Right atrium auricular region (tissue), 2 donors: ENCODE results near the gene CADPS. TPM values are rescaled to one million over a fixed set of nuclear protein-coding genes. Genes with fewer than 3 reads are reported as not detected.

Experiments
- DNase-seq: peaks from one replicate; pipeline ENCODE4 v3.0.0-alpha.2; 2019; ENCODE audit warnings: low spot score
- H3K27ac ChIP-seq, 2 donors: fragments of 200-600 bp; sonication (generic); 1 replicate in 1 of 2; 2 replicates in 1 of 2; pipeline ENCODE4 v1.5.1; 2016 to 2019
- H3K27me3 ChIP-seq, 2 donors: fragments of 200-600 bp; sonication (generic); one replicate each; pipeline versions ENCODE4 v1.5.1 to v1.6.0; 2017 to 2019
- H3K36me3 ChIP-seq: fragments of 200-600 bp; sonication (generic); one replicate; pipeline ENCODE4 v1.5.1; 2016
- H3K4me1 ChIP-seq, 2 donors: fragments of 200-600 bp; sonication (generic); one replicate each; pipeline versions ENCODE4 v1.5.1 to v1.6.0; 2017 to 2019
- H3K4me3 ChIP-seq, 2 donors: fragments of 200-600 bp; sonication (generic); 1 replicate in 1 of 2; 2 replicates in 1 of 2; pipeline ENCODE4 v1.5.1; 2017 to 2019; ENCODE audit warnings: mild to moderate bottlenecking in 1 of 2, moderate library complexity in 1 of 2
- H3K9me3 ChIP-seq, 2 donors: fragments of 200-600 bp; sonication (generic); one replicate each; pipeline ENCODE4 v1.5.1; 2019
- total RNA-seq, 2 donors: library from RNA; depleted of rRNA; stranded (reverse); fragments of >200 nt; gene quantifications; one replicate each; pipeline ENCODE4 v1.1.0, GENCODE V29; 2016
- TF ChIP-seq, protein P1 (sequence below), 2 donors: fragments of 200-600 bp; sonication (generic); IDR thresholded peaks; one replicate each; pipeline ENCODE4 v1.5.1; 2019; ENCODE audit warnings: antibody characterized with exemption in 2 of 2

CADPS gene
- total RNA-seq, 2 donors from 2014 or later: 16.1 to 48.2 TPM

GRCh38 chr3:62600033-62600432 is 275.2 kb downstream of the CADPS start:
- H3K9me3 ChIP-seq: no peaks in the 10 kb centered on the region
- no peak for DNase-seq
- no peaks in the 10 kb centered on the region for H3K36me3 ChIP-seq
- H3K27me3 ChIP-seq: no peaks in the 10 kb centered on the region
- no peak overlapping the region for H3K4me3 ChIP-seq
- TF ChIP-seq, protein P1, sequence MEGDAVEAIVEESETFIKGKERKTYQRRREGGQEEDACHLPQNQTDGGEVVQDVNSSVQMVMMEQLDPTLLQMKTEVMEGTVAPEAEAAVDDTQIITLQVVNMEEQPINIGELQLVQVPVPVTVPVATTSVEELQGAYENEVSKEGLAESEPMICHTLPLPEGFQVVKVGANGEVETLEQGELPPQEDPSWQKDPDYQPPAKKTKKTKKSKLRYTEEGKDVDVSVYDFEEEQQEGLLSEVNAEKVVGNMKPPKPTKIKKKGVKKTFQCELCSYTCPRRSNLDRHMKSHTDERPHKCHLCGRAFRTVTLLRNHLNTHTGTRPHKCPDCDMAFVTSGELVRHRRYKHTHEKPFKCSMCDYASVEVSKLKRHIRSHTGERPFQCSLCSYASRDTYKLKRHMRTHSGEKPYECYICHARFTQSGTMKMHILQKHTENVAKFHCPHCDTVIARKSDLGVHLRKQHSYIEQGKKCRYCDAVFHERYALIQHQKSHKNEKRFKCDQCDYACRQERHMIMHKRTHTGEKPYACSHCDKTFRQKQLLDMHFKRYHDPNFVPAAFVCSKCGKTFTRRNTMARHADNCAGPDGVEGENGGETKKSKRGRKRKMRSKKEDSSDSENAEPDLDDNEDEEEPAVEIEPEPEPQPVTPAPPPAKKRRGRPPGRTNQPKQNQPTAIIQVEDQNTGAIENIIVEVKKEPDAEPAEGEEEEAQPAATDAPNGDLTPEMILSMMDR (IDR thresholded peaks at IDR 0.05): no peak
- H3K4me1 ChIP-seq: peaks cover 0 to 7% of the 10 kb centered on the region in 2 donors
- H3K27ac ChIP-seq: no peak overlapping the region

DNA sequence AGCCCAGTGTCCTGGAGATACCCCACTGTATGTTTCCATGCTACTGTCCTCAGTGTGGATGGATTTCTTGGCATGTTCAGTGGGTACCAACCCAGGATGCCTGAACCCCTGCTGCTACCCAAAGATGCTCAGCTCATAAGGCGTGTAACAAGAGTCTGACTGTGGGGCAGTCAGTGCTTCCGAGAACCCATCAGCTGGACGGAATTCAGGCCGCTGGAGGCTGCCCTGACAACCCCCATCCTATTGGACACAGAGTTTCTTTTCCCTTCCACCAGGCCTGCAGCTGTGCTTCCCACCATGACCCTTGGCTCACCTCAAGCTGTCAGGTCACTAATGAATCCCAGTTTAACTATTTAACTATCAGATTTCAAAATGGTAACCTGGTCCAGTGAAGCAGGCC is 277.7 kb downstream of the CADPS start:
- H3K27me3 ChIP-seq: no peaks in the 10 kb centered on the region
- TF ChIP-seq, protein P1 (IDR thresholded peaks at IDR 0.05): no peak
- DNase-seq: no peak
- no peak overlapping the region for H3K27ac ChIP-seq
- no peak overlapping the region for H3K4me3 ChIP-seq
- peaks cover 0 to 7% of the 10 kb centered on the region in 2 donors for H3K4me1 ChIP-seq
- no peaks in the 10 kb centered on the region for H3K36me3 ChIP-seq
- H3K9me3 ChIP-seq: no peaks in the 10 kb centered on the region

GRCh38 chr3:62592408-62592807 is 282.8 kb downstream of the CADPS start:
- no peak for DNase-seq
- Histone ChIP-seq H3K4me1 (no peaks in the 10 kb centered on the region), H3K27ac (no peak overlapping the region), H3K27me3 (no peaks in the 10 kb centered on the region), H3K36me3 (no peaks in the 10 kb centered on the region), H3K4me3 (no peak overlapping the region), H3K9me3 (no peaks in the 10 kb centered on the region)
- TF ChIP-seq, protein P1 (IDR thresholded peaks at IDR 0.05): no peak

- DNase-seq: no peak
- no peaks in the 10 kb centered on the region for H3K4me1 ChIP-seq
Observed at GRCh38 chr3:62589078-62589477, 286.1 kb downstream of the CADPS start.

DNA sequence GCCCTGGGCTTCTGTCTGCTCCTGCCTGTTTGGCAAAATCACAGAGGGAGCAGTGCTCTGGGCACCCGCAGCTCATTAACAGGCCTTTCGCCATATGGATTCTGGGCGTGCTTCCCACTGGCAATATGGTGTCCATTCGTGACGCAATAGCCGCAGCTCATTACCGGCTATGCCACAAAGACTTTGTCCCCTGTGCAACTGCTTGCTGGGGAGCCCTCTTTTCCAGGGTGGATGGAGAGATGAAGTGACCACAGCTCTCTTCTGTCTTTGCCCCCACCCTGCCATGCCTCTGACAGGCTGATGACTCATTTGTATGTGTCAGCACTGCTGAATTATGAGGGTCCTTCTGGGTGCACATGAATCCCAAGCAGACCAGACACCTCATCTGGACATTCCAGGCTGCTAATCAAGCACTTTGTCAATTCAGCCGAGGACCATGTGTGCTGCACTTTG is 287.6 kb downstream of the CADPS start:
- no peak for DNase-seq
- Histone ChIP-seq H3K27ac (no peak overlapping the region), H3K9me3 (no peaks in the 10 kb centered on the region), H3K36me3 (no peaks in the 10 kb centered on the region), H3K4me1 (no peaks in the 10 kb centered on the region), H3K4me3 (no peak overlapping the region), H3K27me3 (no peaks in the 10 kb centered on the region)
- TF ChIP-seq, protein P1 (IDR thresholded peaks at IDR 0.05): no peak

More at GRCh38 chr3:62589078-62589477, 286.1 kb downstream of the CADPS start:
- TF ChIP-seq, protein P1 (IDR thresholded peaks at IDR 0.05): peak in 1 of 2 donors; percentile 44
- no peaks in the 10 kb centered on the region for H3K27me3 ChIP-seq
- H3K27ac ChIP-seq: no peak overlapping the region
- no peak overlapping the region for H3K4me3 ChIP-seq
- no peaks in the 10 kb centered on the region for H3K36me3 ChIP-seq
- no peaks in the 10 kb centered on the region for H3K9me3 ChIP-seq

DNA sequence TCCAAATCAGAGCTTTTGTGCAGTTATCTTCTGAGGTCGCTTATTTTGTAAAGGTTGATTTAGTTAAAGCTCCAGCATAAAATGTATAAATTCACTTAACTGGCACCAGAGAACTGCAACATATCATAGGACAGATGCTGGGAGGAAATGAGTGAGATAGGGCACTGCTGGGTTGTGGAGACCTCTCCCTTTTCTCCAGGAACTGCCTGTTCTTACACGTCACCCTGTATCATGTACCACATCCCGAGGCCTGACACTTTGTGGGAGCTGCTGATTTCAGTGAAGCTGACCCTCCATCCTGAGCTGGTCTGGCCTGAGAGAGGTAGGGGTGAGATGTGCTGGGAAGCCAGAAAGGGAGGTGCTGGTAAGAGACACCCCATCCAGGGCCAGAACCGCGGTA is 288.0 kb downstream of the CADPS start:
- no peaks in the 10 kb centered on the region for H3K4me1 ChIP-seq
- H3K27ac ChIP-seq: no peak overlapping the region
- TF ChIP-seq, protein P1 (IDR thresholded peaks at IDR 0.05): no peak
- no peaks in the 10 kb centered on the region for H3K36me3 ChIP-seq
- no peaks in the 10 kb centered on the region for H3K27me3 ChIP-seq
- no peak overlapping the region for H3K4me3 ChIP-seq
- H3K9me3 ChIP-seq: no peaks in the 10 kb centered on the region
- DNase-seq: no peak
